VCaP (cell line): Measurements from ENCODE around the gene TMEM212.

Experiments
- H3K27ac ChIP-seq: fragments of 450-650 bp; 2 replicates; pipeline ENCODE4 v1.5.1; 2017
- TF ChIP-seq, protein P1 (sequence below): fragments of 450-650 bp; conservative IDR thresholded peaks from 2 replicates; pipeline ENCODE4 v1.5.1; 2017; ENCODE audit warnings: mild to moderate bottlenecking, moderate library complexity

TMEM212 gene

DNA sequence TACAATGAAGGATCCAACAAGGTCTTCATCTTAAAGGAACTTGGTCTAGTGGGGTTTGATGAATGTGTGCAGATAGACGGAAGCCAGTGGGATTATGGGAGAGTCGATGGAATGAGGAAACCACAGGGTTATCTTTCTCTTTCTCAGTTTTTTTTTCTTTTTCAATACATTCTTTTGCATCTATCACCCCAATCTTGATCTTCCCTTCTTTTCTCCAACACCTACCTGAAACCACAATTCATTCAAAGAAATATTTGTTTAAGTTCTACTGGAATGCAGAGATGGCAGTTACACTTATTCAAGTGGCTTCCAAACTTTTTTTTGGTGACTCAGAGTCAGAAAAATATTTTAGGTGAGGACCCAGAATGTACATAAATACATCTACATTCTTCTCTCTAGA, 1.7 kb downstream of the TMEM212 start:
- TF ChIP-seq, protein P1, sequence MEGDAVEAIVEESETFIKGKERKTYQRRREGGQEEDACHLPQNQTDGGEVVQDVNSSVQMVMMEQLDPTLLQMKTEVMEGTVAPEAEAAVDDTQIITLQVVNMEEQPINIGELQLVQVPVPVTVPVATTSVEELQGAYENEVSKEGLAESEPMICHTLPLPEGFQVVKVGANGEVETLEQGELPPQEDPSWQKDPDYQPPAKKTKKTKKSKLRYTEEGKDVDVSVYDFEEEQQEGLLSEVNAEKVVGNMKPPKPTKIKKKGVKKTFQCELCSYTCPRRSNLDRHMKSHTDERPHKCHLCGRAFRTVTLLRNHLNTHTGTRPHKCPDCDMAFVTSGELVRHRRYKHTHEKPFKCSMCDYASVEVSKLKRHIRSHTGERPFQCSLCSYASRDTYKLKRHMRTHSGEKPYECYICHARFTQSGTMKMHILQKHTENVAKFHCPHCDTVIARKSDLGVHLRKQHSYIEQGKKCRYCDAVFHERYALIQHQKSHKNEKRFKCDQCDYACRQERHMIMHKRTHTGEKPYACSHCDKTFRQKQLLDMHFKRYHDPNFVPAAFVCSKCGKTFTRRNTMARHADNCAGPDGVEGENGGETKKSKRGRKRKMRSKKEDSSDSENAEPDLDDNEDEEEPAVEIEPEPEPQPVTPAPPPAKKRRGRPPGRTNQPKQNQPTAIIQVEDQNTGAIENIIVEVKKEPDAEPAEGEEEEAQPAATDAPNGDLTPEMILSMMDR = no peak
- no peak overlapping the region for H3K27ac ChIP-seq

DNA sequence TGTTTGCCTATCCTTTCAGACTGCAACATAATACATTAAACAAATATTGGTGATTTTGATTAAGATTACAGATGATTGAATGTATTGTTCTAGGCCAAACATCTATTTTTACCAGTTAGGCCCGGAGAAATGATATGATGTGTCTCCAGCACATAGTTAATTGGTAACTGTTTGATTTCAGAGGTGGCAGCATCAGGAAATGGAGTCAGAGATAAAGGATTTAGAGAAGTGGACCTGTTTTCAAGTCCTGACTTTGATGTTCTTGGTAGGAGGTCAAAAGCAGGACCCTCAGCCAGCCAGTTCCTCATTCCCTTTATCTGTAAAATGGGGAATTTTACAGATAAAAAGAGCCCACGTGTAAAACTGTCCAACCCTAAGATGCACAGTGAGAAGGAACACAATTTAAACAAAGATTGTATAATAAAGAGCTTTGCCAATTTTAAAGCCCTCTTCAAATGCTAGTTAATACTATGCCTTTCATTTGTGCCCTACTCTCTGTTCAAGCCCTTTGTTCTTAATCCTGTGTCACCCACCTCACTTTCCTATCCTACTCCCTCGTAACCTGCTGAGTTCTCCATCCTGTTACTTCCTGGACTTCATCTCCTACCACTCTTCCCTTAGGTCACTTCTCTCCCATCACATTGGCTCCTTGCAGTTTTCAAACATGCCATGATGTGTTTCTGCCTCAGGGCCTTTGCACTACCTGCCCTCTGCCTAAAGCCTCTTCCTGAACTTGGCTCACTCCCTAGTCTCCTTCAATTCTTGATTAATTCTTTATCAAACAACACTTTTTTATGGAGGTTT, 2.5 kb downstream of the TMEM212 start:
- TF ChIP-seq, protein P1 = no peak
- H3K27ac ChIP-seq = no peak overlapping the region

DNA sequence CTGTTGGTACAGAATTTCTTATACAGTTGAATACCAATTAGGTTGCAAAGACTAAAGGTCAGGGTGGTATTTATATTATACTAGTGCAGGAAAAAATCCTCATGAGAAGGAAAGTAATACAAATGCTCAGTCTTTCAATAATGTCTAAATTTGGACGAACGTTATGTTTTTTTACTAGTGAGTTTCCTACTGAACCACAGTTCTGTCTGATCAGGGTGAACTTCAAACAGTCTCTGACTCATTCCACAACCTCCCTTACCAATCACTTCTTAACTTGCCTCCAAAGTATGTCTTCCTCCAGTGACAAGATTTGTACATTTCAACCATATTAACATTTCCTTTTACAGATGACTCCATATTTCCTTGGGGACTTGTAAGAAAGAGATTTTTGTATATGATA, 3.4 kb downstream of the TMEM212 start:
- TF ChIP-seq, protein P1 = no peak
- H3K27ac ChIP-seq = no peak overlapping the region

DNA sequence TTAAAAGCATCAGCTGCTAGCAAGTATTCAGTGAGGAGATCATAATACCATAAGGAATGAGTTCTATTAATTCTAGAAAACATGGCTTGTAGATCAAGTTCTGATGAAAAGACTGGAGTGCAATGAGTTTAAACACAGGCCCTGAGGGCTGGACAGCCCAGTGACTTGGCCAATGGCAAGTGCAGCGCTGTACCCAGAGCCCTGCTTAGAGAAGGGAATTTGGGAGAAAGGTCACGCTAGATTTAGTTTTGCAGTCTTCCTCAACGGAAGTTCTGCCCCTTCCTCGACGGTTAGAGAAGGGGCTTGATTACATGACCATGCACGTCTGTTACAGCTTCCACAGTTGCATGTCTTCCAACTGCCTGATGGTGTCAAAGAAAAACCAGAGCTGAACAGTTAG, 4.0 kb downstream of the TMEM212 start:
- TF ChIP-seq, protein P1 = no peak
- no peak overlapping the region for H3K27ac ChIP-seq

DNA sequence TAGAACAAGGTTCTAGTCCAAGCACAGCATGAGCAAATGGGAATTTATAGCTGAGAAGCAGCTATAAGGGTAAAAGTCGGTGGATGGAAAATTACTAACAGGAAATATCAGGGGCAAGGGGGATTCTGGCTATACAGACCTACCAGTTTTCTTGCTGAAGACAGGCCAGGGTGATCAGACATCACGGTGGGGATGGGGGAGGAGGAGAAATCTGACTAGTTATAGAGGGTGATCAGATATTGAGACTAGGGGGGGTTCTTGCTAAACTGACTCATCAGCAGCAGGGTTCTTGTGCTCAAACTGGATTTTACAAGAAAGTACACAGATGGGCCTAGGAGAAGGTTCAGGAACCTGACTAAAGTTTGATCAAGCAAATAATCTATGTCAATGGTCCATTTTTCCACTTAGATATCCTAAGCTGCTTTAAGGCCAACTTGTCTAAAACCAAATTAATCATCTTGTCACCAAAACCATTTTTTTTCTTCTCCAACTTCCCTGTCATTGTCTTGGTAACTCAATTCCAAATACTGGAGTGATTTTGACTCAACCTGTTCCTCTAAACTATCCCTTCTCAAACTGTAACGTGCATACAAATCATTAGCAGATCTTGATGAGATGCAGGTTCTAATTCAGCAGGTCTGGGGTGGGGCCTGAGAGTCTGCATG, 4.6 kb downstream of the TMEM212 start:
- TF ChIP-seq, protein P1 = no peak
- H3K27ac ChIP-seq = no peak overlapping the region

DNA sequence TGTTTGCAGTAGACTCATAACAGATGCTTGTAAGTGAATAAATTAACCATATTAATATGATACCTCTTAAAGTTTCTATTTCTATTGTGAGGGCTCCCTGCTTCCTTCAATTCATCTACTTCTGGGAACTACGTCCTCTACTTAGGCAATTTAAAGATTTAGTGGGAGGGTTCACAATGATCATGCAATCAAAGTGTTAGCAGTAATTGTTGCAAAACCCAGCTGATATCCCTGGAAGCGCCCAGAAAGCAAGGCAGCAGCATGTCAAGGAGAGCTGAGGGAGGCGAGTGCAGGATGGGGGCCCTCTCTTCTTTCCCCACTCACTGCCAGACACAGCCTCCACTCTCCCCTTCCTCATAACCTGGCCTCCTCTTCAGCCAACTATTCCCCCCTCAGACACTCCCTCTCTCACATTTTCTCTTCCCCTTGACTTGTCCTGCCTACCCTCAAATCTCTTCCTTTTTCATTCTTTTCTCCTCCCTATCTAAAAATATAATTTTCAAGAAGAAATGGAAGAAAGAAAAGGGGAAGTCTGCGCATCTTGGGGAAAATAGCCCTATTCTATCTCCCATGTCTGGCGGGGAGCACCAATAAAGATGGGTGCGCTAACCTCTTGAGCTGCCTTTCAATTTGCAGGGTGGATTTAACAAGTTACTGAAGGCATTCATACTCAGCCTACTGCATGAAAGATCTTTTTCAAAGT, 6.6 kb downstream of the TMEM212 start:
- no peak overlapping the region for H3K27ac ChIP-seq
- TF ChIP-seq, protein P1 = no peak

DNA sequence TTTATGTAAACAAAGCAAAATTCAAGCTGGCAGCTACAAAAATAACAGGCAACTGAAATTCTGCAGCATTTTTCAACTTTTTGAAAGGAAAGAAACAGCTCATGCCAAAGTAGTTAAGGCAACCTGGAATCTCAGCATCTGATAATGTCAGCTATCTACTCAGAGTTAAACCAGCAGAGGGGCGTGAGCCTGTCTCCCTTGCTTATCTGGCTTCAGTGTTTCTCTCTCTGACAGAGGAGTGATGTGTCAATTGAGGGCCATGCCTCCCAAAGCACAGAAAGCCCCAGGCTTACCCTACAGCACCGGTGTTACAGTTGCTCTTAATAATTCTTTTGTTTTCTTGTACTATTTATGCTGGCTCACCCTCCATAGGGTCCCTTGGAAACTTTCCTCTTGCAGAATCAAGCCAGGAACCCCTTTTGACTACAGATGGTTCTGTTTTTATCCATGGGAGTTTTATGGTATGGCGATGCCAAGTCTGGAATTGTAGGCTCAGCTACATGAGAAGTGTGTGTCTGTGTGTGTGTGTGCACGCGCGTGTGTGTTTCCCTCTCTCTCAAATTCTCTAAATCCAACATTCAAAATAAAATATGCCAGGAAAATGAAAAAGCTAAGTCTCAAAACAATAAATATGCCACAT, 7.3 kb downstream of the TMEM212 start:
- H3K27ac ChIP-seq = no peak overlapping the region
- TF ChIP-seq, protein P1 = no peak
